GM18502 (cell line): ENCODE data around the gene TSPAN15.

Experiments
- ATAC-seq: cut with Tn5 transposase; IDR thresholded peaks from one replicate; pipeline ENCODE4 v1.9.1; 2021; ENCODE audit warnings: mild to moderate bottlenecking; ENCODE audit not compliant: unreplicated experiment, poor library complexity

Gene TSPAN15

GRCh38 chr10:69416695-69417094, 34.6 kb upstream of the TSPAN15 start, which contains the start of gene TACR2:
TSS of gene TACR2 (minus strand) at chr10:69416918. CDS start at chr10:69416323, 595 bp downstream.
- ATAC-seq = no peak

GRCh38 chr10:69417542-69417941, 33.7 kb upstream of the TSPAN15 start:
- ATAC-seq = no peak

DNA sequence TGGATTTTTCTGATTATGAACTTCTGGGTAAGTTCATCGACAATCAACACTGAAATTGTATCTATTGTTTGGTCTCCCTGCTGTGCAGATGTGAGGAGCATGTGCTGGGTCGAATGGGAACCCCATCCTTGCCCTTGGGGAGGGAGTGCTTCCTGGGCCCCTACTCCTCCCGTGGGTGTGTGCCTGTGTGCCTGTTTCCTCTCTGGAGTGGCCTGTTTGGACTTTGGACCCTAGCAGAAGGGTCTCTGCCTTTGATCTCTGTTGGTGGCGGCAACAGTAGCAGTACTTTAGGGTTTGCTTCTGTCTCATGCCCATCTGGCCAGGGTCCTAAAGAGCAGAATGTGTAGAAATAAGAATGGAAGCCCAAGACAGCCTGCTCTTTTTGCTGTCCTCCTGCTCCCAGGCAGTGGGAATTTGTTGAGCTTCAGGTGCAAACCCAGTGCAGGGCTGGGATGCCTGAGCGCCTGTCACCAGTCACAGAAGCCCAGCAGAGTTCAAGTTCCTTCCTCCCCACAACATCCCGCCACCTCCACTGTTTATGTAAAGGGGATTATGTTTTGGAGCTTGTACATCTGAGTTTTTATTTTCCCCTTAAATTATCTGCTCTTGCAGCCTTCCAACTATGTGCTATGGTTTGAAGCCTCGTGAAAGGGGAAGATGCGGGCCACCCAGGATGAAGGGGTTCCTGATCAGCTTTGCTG, 33.1 kb upstream of the TSPAN15 start:
- no peak for ATAC-seq

DNA sequence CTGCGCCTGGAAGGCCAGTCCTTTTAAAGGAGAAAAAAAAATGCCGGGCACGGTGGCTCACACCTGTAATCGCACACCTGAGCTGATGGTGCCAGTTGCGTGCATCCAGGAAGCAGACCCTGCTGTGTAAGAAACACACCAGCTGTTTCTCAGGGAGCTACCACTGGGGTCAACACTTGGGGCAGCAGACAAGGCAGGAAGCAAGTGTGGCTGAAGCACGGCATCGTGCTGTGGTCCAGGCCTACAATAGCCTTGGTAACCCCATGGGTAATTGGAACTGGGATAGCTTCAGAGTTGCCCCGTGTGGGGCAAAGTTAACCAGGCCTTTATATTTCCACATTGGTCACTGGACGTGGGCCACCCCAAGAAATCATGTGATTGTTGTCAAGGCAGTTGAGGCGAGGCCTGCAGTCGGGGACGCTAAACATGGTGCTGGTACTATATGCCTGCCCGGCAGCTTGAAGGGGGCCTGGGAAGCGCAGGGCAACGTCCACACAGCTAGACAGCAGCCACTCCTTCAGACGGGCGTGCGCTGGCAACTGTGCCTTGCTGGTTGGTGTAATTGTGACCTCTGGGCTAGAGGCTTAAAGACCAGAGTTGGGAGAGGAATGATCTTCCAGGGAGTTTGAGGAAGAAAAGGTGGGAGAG, 32.0 kb upstream of the TSPAN15 start:
- no peak for ATAC-seq

- no peak for ATAC-seq
These were observed 31.5 kb upstream of the TSPAN15 start for GRCh38 chr10:69419744-69420126.

DNA sequence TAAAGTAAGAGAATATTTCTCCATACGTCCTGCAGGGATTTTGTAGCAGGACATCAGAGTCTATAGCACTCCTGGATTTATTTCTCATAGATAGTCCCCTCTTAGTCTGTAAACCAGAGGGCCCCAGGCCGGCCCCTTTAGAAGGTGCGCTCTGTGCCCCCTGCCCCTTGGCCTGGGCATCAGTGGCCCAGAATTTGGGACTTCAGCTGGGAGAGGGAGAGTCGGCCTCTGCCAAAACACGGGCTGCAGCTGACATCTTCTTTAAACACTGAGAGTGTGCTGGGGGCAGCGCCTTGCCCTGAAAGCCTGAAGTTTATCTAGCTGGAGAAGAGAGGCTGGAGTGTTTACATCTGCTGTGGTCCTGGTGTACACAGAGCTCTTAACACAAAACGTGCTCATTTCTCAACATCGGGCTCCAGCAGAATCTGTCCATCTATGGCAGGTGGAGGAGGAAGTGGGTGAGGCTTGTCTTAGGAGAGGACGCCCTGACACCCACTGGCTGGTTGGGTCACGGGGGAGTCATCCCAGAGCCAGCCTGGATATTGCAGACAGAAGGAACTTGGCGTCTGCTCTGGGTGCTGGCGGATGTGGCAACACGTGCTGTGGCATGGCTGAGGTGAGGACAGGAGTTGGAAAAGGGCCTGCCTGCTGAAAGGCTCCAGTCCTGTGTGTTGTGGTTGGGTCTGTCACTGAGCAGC, 29.5 kb upstream of the TSPAN15 start:
- no peak for ATAC-seq

- no peak for ATAC-seq
These were observed 28.6 kb upstream of the TSPAN15 start for GRCh38 chr10:69422676-69423075.

- no peak for ATAC-seq
These were observed 26.2 kb upstream of the TSPAN15 start for GRCh38 chr10:69425041-69425440.

GRCh38 chr10:69425511-69426298, 25.6 kb upstream of the TSPAN15 start:
- no peak for ATAC-seq

DNA sequence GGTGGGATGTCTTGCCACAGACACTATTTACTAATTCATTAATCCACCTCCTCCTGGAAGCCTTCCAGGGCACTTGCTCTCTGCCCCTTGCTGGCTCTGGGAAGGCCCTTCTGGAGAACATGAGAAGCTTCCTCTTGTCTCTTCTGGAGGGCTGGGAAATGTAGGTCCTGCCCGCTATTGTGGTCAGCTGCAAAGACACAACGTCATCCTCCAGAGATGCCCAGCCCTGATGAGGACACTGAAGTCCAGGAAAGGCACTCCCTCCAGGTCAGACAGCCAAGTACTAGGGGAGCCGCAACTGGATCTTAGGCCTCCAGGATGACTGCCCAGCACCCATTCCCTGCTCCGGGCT, 24.9 kb upstream of the TSPAN15 start:
- no peak for ATAC-seq

DNA sequence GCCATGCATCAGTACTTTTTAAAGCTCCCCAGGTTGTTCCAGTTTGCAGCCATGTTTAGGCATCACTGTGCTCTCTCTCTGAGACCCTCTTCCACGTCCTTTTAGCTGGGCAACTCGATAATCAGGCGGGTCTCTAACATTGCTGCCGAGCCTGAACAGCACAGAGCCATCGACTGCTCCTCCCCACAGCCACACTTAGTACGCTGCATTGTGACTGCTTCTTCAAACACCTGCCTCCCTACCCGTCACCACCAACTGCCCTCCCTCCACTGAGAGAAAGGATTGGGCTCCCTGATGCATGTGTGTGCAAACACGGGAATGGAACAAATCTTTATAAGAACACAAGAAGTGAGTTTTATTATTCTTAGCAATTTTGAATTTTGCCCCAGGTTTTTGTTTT, 23.1 kb upstream of the TSPAN15 start:
- no peak for ATAC-seq

DNA sequence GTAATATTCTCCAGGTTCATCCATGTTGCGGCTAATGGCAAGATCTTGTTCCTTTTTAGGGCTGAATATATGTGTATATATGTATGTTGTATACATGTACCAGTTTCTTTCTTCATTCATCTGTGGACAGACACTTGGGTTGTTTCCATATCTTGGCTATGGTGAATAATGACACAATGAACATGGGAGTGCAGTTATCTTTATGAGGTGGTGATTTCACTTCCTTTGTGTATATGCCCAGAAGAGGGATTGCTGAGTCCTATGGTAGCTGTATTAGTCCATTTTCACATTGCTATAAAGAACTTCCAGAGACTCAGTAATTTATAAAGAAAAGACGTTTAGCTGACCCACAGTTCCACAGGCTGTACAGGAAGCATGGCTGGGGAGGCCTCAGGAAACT, 17.1 kb upstream of the TSPAN15 start:
- no peak for ATAC-seq

DNA sequence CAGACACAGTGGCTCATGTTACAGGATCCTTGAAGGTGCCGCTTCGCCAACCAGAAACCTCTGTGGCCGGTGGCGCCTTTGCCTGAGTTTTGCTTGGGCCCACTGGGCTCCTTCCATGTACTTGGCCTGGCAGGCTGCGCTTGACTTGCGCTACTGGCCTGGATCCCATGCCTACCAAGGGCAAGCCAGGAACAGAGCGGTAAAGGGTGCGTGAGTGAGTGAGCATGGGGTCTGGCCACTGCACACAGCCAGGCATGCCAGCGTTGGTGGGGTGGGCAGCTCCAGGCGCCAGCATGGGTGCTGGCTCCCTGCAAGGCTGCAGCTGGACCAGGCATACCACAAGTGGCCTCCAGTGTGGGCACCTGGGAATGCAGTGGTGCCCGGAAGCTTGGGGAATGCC, 16.3 kb upstream of the TSPAN15 start:
- ATAC-seq = no peak

GRCh38 chr10:69435966-69436520, 15.2 kb upstream of the TSPAN15 start:
- no peak for ATAC-seq

DNA sequence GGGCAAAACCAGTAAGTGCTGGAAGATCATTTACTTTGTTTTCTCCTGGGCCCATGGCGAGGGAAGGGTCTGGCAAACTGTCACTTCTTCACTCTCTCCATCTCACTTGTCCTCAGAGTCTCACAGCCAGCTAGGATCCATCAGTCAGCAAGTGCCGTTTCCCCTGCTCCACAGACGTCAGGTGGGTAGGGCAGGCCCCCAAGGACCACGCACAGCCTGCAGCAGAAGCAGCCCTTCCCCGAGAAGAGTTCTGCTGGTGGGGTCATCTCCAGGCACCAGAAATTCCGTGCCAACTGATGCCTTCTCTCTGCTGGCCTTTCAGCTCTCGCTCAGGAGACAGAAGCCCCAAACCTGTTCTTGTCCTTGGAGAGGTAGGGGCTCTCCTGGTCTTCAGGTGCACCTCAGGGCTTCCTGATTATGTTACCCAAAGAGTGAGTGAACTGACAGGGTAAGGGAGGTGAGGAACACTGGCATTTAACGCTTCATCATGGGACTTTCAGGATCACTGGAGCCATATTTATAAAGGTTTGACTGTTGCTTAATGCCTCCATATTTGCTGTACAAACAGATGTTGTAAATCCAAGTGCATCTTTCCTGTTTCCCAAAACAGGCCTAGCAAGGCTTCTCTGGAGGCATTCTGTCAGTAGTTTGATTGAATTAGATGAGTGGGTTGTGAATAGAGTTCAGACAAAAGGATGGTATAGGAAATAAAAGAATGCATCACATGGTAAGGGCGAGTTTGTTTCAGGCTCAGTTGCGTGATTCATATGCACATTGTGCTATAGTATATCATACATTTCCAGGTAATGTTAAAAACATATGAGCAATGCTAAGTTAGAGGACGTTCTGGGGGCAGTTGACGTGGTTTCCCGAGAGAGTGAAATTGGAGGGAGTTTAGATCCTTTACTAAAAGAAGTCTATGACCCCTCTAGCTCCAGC, 13.7 kb upstream of the TSPAN15 start:
- ATAC-seq = no peak

- ATAC-seq = no peak
These were observed 12.5 kb upstream of the TSPAN15 start for GRCh38 chr10:69438536-69439349.

GRCh38 chr10:69439350-69439739, 11.9 kb upstream of the TSPAN15 start:
- ATAC-seq = no peak

GRCh38 chr10:69439813-69440506, 11.3 kb upstream of the TSPAN15 start:
- ATAC-seq = no peak
